ENCODE results near the gene ARHGEF6. TPM values are rescaled to one million over a fixed set of nuclear protein-coding genes. Genes with fewer than 3 reads are reported as not detected.
"Not testable (repeated sequence)": the region's sequence is repeated elsewhere in the genome, so short reads cannot be mapped to it uniquely, and the experiment has no call there.

Gene ARHGEF6
- total RNA-seq, 1 donor from 2014 or later: 162 TPM

DNA sequence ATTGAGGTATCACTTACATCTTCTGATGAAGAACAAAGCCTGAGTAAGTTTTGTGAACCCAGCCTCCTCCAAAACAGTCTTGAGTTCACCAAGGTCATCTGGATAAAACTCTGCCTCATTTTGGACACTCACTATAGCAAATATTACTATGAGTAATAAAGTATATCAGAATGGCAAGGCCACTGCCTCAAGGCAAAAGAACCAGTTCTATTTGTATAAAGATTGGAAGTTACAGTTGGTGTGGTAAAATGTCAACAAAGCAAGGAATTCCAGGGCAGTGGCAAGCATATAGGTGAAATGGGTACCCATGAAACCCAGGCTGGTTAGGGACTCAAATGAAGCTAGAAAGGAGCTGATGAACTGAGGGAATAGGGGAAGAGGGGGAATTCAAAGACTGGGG is 2.4 kb upstream of the ARHGEF6 start:
- intact Hi-C loops (cut with micrococcal nuclease): loop anchor here (5.0 kb wide), 2 partner anchors 36 to 144 kb away; no protein-coding TSS in a partner anchor

- intact Hi-C loops (cut with micrococcal nuclease): loop anchor here (2.0 to 5.0 kb wide), 3 partner anchors 30 to 146 kb away; no protein-coding TSS in a partner anchor
Measured at GRCh38 chrX:136781180-136781797, 557 bp upstream of the ARHGEF6 start.

GRCh38 chrX:136780241-136780640 is 491 bp downstream of the ARHGEF6 start:
- intact Hi-C loops (cut with micrococcal nuclease): loop anchor here (1.0 to 5.0 kb wide), 4 partner anchors 31 to 147 kb away; partner anchors contain the start of gene RBMX

DNA sequence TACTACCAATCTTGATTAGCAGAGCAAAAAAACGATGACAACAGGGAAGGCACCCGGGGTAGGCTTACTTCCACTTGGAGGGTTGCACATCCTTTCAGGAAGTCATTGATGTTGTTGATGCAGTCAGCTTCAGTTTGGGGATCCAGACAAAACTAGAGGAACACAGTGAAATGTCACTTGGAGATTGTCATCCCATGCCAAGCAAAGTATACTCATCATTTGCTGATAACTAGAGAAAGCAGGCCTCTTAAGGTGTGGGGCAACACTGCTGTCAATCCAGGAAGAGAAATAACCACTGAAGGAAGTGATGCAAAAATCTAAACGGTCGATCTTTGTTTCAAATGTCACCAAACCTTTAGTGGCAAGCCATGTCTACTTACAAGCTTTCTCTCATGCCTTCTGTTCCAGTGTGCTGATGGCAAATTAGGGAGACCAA is 1.4 kb downstream of the ARHGEF6 start:
- intact Hi-C loops (cut with micrococcal nuclease): loop anchor here (1.0 to 5.0 kb wide), 2 partner anchors 11 to 282 kb away; partner anchors contain the start of gene HTATSF1

DNA sequence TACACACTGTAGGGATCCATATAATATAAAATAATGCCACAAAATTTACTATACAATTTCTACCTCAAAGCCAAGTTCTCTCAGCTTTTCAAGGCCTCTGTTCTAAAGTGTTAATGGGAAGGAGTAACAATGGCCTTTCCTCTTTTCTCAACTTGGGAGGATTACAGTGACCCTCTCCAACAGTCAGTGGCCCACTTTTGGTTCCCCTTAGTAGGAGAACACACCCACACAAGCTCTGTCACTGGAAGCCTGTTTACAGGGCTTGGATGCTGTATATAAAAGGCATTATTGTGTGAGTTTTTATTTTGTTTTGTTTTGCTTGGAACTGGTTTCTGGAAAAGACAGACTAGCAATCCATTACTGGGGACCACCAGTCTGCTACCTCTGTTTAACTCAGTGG is 1.8 kb downstream of the ARHGEF6 start:
- intact Hi-C loops (cut with micrococcal nuclease): loop anchor here (1.0 to 5.0 kb wide), 2 partner anchors 11 to 282 kb away; partner anchors contain the start of gene HTATSF1

DNA sequence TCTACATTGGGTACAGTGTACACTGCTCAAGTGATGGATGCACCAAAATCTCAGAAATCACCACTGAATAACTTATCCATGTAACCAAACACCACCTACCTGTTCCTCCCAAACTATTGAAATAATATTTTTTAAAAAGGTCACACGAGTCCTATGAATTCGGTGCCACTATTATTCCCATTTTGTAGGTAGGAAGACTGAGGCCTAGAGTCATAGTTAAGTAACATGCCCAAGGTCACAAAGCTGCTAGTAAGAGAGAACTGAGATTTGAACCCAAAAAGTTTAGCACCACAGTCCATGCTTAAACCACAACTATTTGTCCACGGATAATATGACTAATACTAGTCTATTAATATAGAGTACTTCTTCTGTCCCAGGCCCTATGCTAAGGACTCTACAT is 2.7 kb downstream of the ARHGEF6 start:
- intact Hi-C loops (cut with micrococcal nuclease): loop anchor here (5.0 kb wide), 1 partner anchor 281 kb away; the partner anchor contains the start of gene HTATSF1

DNA sequence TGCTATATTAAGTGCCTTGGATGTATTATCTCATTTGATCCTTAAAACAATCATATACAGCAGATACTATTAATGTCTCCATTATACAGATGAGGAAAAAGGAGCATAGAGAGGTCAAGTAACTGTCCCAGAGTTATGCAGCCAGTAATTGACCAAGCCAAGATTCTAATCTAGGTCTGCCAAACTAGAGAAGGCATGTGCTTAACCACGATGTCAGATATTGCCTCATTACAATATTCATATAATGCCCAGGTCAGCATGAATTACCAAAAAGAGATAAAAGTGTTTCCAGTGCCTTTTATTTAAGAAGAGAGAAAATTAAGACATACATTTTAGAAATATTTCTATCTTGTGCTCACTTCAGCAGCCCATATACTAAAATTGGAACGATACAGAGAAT is 7.1 kb downstream of the ARHGEF6 start:
- intact Hi-C loops (cut with micrococcal nuclease): no loop called here

DNA sequence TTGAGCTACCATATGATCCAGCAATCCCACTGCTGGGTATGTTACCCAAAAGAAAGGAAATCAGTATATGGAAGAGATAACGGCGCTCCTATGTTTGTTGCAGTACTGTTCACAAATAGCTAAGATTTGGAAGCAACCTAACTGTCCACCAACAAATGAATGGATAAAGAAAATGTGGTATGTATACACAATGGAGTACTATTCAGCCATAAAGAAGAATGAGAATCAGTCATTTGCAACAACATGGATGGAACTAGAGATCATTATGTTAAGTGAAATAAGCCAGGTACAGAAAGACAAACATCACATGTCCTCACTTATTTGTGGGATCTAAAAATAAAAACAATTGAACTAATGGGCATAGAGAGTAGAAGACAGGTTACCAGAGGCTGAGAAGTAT is 8.9 kb downstream of the ARHGEF6 start:
- intact Hi-C loops (cut with micrococcal nuclease): not testable (repeated sequence)

- intact Hi-C loops (cut with micrococcal nuclease): loop anchor here (1.0 to 10.0 kb wide), 4 partner anchors 11 to 156 kb away; partner anchors contain the start of gene RBMX
Measured at GRCh38 chrX:136768469-136769084, 12.2 kb downstream of the ARHGEF6 start.

GRCh38 chrX:136767104-136767941 is 13.4 kb downstream of the ARHGEF6 start:
- intact Hi-C loops (cut with micrococcal nuclease): loop anchor here (5.0 to 10.0 kb wide), 3 partner anchors 80 to 157 kb away; partner anchors contain the start of gene RBMX

GRCh38 chrX:136766785-136767103 is 14.0 kb downstream of the ARHGEF6 start:
- intact Hi-C loops (cut with micrococcal nuclease): loop anchor here (5.0 to 10.0 kb wide), 3 partner anchors 81 to 158 kb away; partner anchors contain the start of gene RBMX

DNA sequence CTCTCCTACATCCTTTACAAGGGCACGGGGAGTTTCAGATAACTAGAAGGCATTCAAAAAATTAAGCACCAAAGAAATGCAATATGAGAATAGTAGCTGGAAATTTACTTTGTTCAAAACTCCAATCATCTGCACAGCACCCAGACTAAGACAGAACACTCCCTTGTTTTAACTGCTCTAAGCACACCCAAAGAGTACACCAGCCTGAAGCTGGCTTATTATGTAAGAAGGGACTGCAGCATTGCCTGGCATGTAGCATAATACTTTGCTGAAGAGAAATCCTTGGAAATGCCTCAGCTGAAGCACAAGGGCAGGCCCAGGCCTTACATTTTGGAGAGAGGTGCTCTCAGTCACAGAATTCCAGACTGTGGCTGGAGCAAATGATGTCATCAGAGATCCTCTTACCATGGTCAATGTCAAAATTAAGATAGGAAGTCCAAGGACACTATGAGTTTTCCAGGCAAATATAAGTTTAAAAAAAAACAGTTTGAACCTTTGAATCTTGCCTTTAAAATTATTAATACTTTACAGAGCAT is 14.8 kb downstream of the ARHGEF6 start:
- intact Hi-C loops (cut with micrococcal nuclease): loop anchor here (5.0 to 10.0 kb wide), 3 partner anchors 81 to 159 kb away; partner anchors contain the start of gene RBMX

DNA sequence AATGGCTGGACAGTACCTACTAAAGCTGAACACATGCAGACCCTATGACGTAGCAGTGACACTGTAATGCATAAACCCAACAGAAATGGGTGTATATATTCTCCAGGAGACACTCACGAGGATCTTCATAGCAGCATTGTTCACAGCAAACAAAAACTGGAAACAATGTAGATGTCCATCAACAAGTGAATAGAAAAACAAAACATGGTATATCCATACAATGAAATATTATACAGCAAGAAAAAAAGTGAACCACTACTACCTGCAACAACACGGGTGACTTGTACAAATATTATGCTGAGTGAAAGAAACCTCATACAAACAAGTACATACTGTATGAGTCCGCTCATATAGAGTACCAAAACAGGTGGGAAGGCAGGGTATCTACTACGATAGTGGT is 16.5 kb downstream of the ARHGEF6 start:
- intact Hi-C loops (cut with micrococcal nuclease): loop anchor here (10.0 kb wide), 1 partner anchor 161 kb away; no protein-coding TSS in a partner anchor

GRCh38 chrX:136762820-136763452 is 17.8 kb downstream of the ARHGEF6 start:
- intact Hi-C loops (cut with micrococcal nuclease): loop anchor here (10.0 kb wide), 1 partner anchor 162 kb away; no protein-coding TSS in a partner anchor

- intact Hi-C loops (cut with micrococcal nuclease): loop anchor here (10.0 kb wide), 1 partner anchor 163 kb away; no protein-coding TSS in a partner anchor
Measured at GRCh38 chrX:136761421-136761820, 19.3 kb downstream of the ARHGEF6 start.

DNA sequence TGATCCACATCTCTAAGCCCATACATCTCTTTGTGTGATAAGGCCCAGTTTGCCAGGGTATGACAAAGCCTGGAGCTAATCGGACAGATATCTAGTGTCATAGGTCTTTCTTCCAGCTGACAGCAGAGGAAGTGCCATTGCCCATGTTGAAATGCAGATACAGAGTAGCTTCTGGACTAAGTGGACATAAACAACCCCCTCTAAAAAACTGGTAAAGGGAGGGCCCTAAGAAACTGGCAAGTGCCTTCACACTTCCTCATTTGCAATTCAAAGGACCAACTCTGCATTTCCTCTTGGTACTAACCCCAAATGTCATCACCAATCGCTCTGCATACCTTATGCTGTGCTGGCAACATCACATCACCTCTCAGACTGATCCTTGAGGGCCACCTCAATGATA is 20.8 kb downstream of the ARHGEF6 start:
- intact Hi-C loops (cut with micrococcal nuclease): loop anchor here (1.0 to 10.0 kb wide), 2 partner anchors 10 to 165 kb away; no protein-coding TSS in a partner anchor

GRCh38 chrX:136755411-136755810 is 25.3 kb downstream of the ARHGEF6 start:
- intact Hi-C loops (cut with micrococcal nuclease): no loop called here

GRCh38 chrX:136754651-136755050 is 26.1 kb downstream of the ARHGEF6 start:
- intact Hi-C loops (cut with micrococcal nuclease): no loop called here

- intact Hi-C loops (cut with micrococcal nuclease): no loop called here
Measured at GRCh38 chrX:136752796-136753195, 27.9 kb downstream of the ARHGEF6 start.

DNA sequence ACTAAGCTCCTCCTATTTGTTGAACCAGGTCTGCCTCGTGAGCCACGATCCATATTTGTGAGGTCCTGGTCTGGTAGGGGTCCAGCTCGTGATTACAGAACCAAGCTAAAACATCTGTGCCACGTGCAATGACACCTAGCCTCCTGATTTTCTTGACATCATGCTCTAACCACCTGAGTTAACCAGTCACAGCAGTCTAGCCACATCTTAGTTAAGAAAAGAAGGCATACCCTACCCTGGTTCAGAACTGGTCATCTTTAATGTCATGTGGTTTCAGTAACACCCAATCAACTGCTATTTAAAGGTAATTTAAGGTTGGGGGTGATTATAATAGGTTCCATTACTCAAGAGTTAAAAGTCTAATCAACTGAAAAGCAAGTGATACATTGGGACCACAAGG is 28.4 kb downstream of the ARHGEF6 start:
- intact Hi-C loops (cut with micrococcal nuclease): no loop called here
